ENCODE results near the gene GASK1A.

Gene GASK1A

GRCh38 chr3:42982645-42983412 is 3.7 kb downstream of the GASK1A start:
- H3K27me3 ChIP-seq = no peaks in the 10 kb centered on the region
- TF ChIP-seq, protein P1, sequence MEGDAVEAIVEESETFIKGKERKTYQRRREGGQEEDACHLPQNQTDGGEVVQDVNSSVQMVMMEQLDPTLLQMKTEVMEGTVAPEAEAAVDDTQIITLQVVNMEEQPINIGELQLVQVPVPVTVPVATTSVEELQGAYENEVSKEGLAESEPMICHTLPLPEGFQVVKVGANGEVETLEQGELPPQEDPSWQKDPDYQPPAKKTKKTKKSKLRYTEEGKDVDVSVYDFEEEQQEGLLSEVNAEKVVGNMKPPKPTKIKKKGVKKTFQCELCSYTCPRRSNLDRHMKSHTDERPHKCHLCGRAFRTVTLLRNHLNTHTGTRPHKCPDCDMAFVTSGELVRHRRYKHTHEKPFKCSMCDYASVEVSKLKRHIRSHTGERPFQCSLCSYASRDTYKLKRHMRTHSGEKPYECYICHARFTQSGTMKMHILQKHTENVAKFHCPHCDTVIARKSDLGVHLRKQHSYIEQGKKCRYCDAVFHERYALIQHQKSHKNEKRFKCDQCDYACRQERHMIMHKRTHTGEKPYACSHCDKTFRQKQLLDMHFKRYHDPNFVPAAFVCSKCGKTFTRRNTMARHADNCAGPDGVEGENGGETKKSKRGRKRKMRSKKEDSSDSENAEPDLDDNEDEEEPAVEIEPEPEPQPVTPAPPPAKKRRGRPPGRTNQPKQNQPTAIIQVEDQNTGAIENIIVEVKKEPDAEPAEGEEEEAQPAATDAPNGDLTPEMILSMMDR (IDR thresholded peaks at IDR 0.05) = no peak
- no peak overlapping the region for H3K4me3 ChIP-seq
- peak overlapping the region; percentile 41 to 78 for H3K27ac ChIP-seq
- H3K4me1 ChIP-seq = peaks cover 0 to 41% (median 30%) of the 10 kb centered on the region in 4 donors
- no peaks in the 10 kb centered on the region for H3K9me3 ChIP-seq
- peak in 1 of 2 donors; percentile 83 for DNase-seq
- intact Hi-C loops (cut with DNase I; ENCODE audit: low total_unique reads) = no loop called here
- H3K36me3 ChIP-seq = no peaks in the 10 kb centered on the region

- Histone ChIP-seq H3K4me1 (peaks cover 0 to 35% (median 23%) of the 10 kb centered on the region in 4 donors), H3K36me3 (no peaks in the 10 kb centered on the region), H3K27me3 (no peaks in the 10 kb centered on the region), H3K4me3 (no peak overlapping the region), H3K9me3 (no peaks in the 10 kb centered on the region), H3K27ac (no peak overlapping the region)
- no peak for DNase-seq
- TF ChIP-seq, protein P1 (IDR thresholded peaks at IDR 0.05) = no peak
- intact Hi-C loops (cut with DNase I; ENCODE audit: low total_unique reads) = no loop called here
These were observed 4.8 kb downstream of the GASK1A start for GRCh38 chr3:42983927-42984326.

DNA sequence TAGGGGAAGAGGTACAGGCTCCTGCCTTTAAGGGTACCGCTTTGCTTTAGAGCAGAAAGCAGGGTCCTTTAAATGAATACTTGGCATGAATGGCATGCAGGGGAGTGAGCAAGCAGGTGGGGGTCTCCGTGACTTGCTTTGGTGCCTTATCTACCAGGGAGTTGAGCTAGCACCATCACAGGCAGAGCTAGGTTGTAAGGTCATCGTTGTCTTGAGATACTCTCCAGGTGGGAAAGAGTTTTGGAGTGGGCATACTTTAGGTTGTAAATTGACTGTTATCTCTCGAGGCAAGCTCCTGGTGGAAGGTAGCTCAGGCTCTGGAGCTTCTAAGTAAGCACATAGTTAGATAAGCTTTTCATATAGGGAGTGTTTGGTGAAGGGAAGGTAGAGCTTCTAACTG is 5.6 kb downstream of the GASK1A start:
- intact Hi-C loops (cut with DNase I; ENCODE audit: low total_unique reads) = no loop called here
- Histone ChIP-seq H3K4me1 (peaks cover 0 to 33% (median 22%) of the 10 kb centered on the region in 4 donors), H3K27me3 (no peaks in the 10 kb centered on the region), H3K36me3 (no peaks in the 10 kb centered on the region), H3K27ac (no peak overlapping the region), H3K9me3 (no peaks in the 10 kb centered on the region), H3K4me3 (no peak overlapping the region)
- DNase-seq = no peak
- TF ChIP-seq, protein P1 (IDR thresholded peaks at IDR 0.05) = no peak

DNA sequence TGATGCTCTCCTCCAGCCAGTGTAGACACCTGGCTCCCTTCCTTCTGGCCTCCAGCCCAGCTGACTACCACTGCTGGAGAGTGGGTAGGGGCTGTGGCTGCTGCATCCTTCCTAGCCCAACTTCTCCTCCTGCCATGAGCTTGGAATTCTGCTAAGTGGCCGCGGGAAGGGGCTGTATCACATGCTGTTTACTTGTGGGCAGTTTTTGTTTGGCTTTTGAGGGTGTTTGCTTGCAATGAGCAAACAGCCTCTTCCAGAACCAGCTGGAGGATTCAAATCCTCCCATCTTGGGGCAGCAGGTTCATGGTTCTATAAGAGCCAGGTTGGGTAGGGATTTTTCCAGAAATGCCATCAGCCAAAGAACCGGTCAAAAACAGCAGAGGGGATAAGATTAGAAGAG is 9.0 kb downstream of the GASK1A start:
- TF ChIP-seq, protein P1 (IDR thresholded peaks at IDR 0.05) = no peak
- peaks cover 0 to 11% (median 2%) of the 10 kb centered on the region in 4 donors for H3K4me1 ChIP-seq
- no peaks in the 10 kb centered on the region for H3K27me3 ChIP-seq
- H3K27ac ChIP-seq = no peak overlapping the region
- intact Hi-C loops (cut with DNase I; ENCODE audit: low total_unique reads) = no loop called here
- H3K9me3 ChIP-seq = no peaks in the 10 kb centered on the region
- no peaks in the 10 kb centered on the region for H3K36me3 ChIP-seq
- no peak overlapping the region for H3K4me3 ChIP-seq
- DNase-seq = no peak

DNA sequence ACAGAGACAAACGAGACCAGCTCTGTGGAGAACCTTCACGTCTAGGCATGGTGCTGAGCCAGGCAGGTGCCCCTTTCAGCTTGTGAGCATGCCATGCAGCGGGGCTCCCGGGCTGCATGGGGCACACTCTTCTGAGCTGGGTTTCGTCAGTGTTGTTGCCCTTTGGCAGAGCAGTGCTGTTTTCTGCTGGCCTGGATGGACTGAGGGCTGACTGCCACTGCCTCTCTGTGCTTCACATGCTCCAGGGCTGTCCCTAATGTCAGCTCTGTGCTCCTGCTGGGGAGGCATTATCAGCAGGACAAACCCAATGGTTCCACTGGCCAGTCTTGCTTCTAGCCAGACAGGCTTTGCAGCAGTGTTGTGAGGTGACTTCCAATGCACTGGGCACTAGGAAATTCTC is 9.5 kb downstream of the GASK1A start:
- H3K27ac ChIP-seq = no peak overlapping the region
- DNase-seq = no peak
- intact Hi-C loops (cut with DNase I; ENCODE audit: low total_unique reads) = no loop called here
- no peaks in the 10 kb centered on the region for H3K9me3 ChIP-seq
- TF ChIP-seq, protein P1 (IDR thresholded peaks at IDR 0.05) = no peak
- H3K4me3 ChIP-seq = no peak overlapping the region
- no peaks in the 10 kb centered on the region for H3K36me3 ChIP-seq
- H3K27me3 ChIP-seq = no peaks in the 10 kb centered on the region
- H3K4me1 ChIP-seq = peaks cover 0 to 9% (median 0%) of the 10 kb centered on the region in 4 donors

Measured in tibial artery (tissue), 4 donors.